ENCODE measurements around the gene PFDN4. TPM values are rescaled to one million over a fixed set of nuclear protein-coding genes. Genes with fewer than 3 reads are reported as not detected.

The PFDN4 gene
- polyA plus RNA-seq, 1 of the 3 experiments (the other 2 are of a cell fraction) = 44.0 TPM

- no peak for TF ChIP-seq RFX5 (IDR thresholded peaks at IDR 0.05; ENCODE audit: low read length)
- no peak for TF ChIP-seq JUND (IDR thresholded peaks at IDR 0.05)
- no peak for TF ChIP-seq NFIC (IDR thresholded peaks at IDR 0.05; ENCODE audit: borderline replicate concordance)
- TF ChIP-seq GABPA (IDR thresholded peaks at IDR 0.05; ENCODE audit: low read depth) = no peak
- no peak for TF ChIP-seq IRF3 (IDR thresholded peaks at IDR 0.05; ENCODE audit: low read depth, low read length)
- no peak for TF ChIP-seq TEAD4 (IDR thresholded peaks at IDR 0.05; ENCODE audit: borderline replicate concordance, insufficient read depth)
- TF ChIP-seq RAD21 (IDR thresholded peaks at IDR 0.05; ENCODE audit: low read length) = no peak
- TF ChIP-seq YY1 (IDR thresholded peaks at IDR 0.05; ENCODE audit: low read depth) = no peak
- no peak for TF ChIP-seq TAF1 (IDR thresholded peaks at IDR 0.05; ENCODE audit: borderline replicate concordance, low read depth, low read length)
- TF ChIP-seq PBX3 (IDR thresholded peaks at IDR 0.05) = no peak
- TF ChIP-seq ZBTB33 (IDR thresholded peaks at IDR 0.05; ENCODE audit: borderline replicate concordance, low read depth) = no peak
- TF ChIP-seq SMC3 (IDR thresholded peaks at IDR 0.05; ENCODE audit: low read depth, low read length) = no peak
- no peak for TF ChIP-seq GATA2 (CRISPR knock-in tag; IDR thresholded peaks at IDR 0.05)
- TF ChIP-seq EZH2phosphoT487 (IDR thresholded peaks at IDR 0.05; ENCODE audit: borderline replicate concordance, low read depth) = no peak
- TF ChIP-seq RXRA (IDR thresholded peaks at IDR 0.05; ENCODE audit: borderline replicate concordance, low read depth) = no peak
- Histone ChIP-seq H3K9me3 (no peaks in the 10 kb centered on the region), H3K36me3 (replicated peaks in 1 of 2; ENCODE audit: control insufficient read depth in 1 of 2, insufficient read depth in 2 of 2, low read length in 1 of 2) (peaks cover 29 to 45% of the 10 kb centered on the region in 2 experiments), H3K27ac (ENCODE audit: low read depth in 2 of 2, low read length in 1 of 2) (no peak overlapping the region), H2AFZ (ENCODE audit: low read depth) (no peak overlapping the region), H3K4me1 (ENCODE audit: control insufficient read depth in 1 of 2, insufficient read depth in 2 of 2, low read depth in 1 of 2, low read length in 1 of 2) (peaks cover 6 to 19% of the 10 kb centered on the region in 2 experiments; a peak in 3 of 4 replicates), H3K27me3 (ENCODE audit: insufficient read depth) (no peaks in the 10 kb centered on the region), H3K9ac (no peak overlapping the region), H3K4me3 (ENCODE audit: low read depth in 2 of 2, low read length in 1 of 2) (no peak overlapping the region), H3K79me2 (ENCODE audit: insufficient read depth) (peaks cover 30% of the 10 kb centered on the region), H4K20me1 (ENCODE audit: insufficient read depth) (0 out of 2 replicates have a peak, but pooled peaks cover 4% of the 10 kb centered on the region), H3K4me2 (no peak overlapping the region), H3K9me2 (no peaks in the 10 kb centered on the region), H3F3A (replicated peaks; ENCODE audit: insufficient read depth) (peaks cover 20% of the 10 kb centered on the region)
- CTCF ChIA-PET = interaction anchor here (2.9 to 3.7 kb wide), 2 partner anchors 428 to 431 kb away, joined by 14 to 24 read pairs; no protein-coding TSS in a partner anchor
- 96% methylated on average over 7 of the region's 7 CpGs for WGBS (ENCODE audit: low lambda C conversion rate)
- POLR2A ChIA-PET = interaction anchor here (1.0 kb wide), 1 partner anchor 9 kb away, joined by 3 read pairs; no protein-coding TSS in a partner anchor
- DNase-seq = no peak
These were observed 9.9 kb downstream of the PFDN4 start for GRCh38 chr20:54217762-54218161.
